Thyroid gland (tissue), 4 donors: ENCODE measurements around the gene ZCCHC4. TPM values are rescaled to one million over a fixed set of nuclear protein-coding genes. Genes with fewer than 3 reads are reported as not detected.
A peak's percentile ranks its signal among the peaks of the same experiment; 100 is the strongest.

Experiments used
- DNase-seq, 2 donors: peaks; one replicate each; pipeline ENCODE4 v3.0.0-alpha.2; 2019
- H3K27ac ChIP-seq, 3 donors: fragments of 200-600 bp; sonication (generic); 1 replicate in 2 of 3; 2 replicates in 1 of 3; pipeline ENCODE4 v1.5.1; 2016 to 2019; ENCODE audit warnings: mild to moderate bottlenecking in 1 of 3, moderate library complexity in 1 of 3
- H3K27me3 ChIP-seq: fragments of 200-600 bp; sonication (generic); one replicate; pipeline ENCODE4 v1.5.1; 2019
- H3K36me3 ChIP-seq, 2 donors: fragments of 200-600 bp; sonication (generic); one replicate each; pipeline ENCODE4 v1.5.1; 2016 to 2019
- H3K4me1 ChIP-seq, 2 donors: fragments of 200-600 bp; sonication (generic); one replicate each; pipeline ENCODE4 v1.5.1; 2017 to 2019
- H3K4me3 ChIP-seq, 3 donors: fragments of 200-600 bp; sonication (generic); replicated peaks in 1 of 3; 1 replicate in 2 of 3; 2 replicates in 1 of 3; pipeline ENCODE4 v1.5.1; 2016; ENCODE audit warnings: mild to moderate bottlenecking in 1 of 3
- H3K9me3 ChIP-seq: fragments of 200-600 bp; sonication (generic); one replicate; pipeline ENCODE4 v1.5.1; 2017
- CTCF ChIP-seq, 6 experiments: fragments of 200-600 bp in 3 of 6; fragments of 450-650 bp in 3 of 6; sonication (generic) in 3 of 6; IDR thresholded peaks; one replicate each; pipeline ENCODE4 v1.5.1; 2016 to 2019; ENCODE audit warnings: antibody characterized with exemption in 6 of 6, mild to moderate bottlenecking in 2 of 6, inconsistent platforms in 1 of 6, moderate library complexity in 1 of 6
- POLR2A ChIP-seq, 2 donors: fragments of 450-650 bp; IDR thresholded peaks; one replicate each; pipeline ENCODE4 v1.6.1; 2017; ENCODE audit warnings: antibody characterized with exemption in 2 of 2, mild to moderate bottlenecking in 2 of 2, moderate library complexity in 1 of 2
- WGBS, 2 donors: methylation state at CpG; one replicate each; pipeline ENCODE4 v1.1.5; 2017; 5-methylcytosine and 5-hydroxymethylcytosine counted together
- intact Hi-C: fragments of 100-400 bp; cut with DNase I; formaldehyde crosslinking; loops from one replicate; pipeline ENCODE4 v1.15.1; 2023
- total RNA-seq, 4 donors: library from RNA; depleted of rRNA; stranded (reverse); fragments of >200 nt; gene quantifications; one replicate each; pipeline ENCODE4 v1.2.3, GENCODE V29; 2016

ZCCHC4 gene
- 10 to 100 TPM in 3 of 4 donors, 1 to 10 TPM in 1; 9.3 to 19.5 (median 13.4) TPM for total RNA-seq

- DNase-seq, result peak; percentile 91 to 94
- intact Hi-C loops, result loop anchor here (5.0 to 10.0 kb wide), 2 partner anchors 62 to 80 kb away; partner anchors contain the start of genes ANAPC4 and PI4K2B
- H3K9me3 ChIP-seq, result no peaks in the 10 kb centered on the region
- H3K4me3 ChIP-seq, result peak within 1 kb of the TSS; percentile 12 to 60 (median 48)
- TF ChIP-seq CTCF (IDR thresholded peaks at IDR 0.05), result peak; percentile 80 to 100 (median 96)
- TF ChIP-seq POLR2A (IDR thresholded peaks at IDR 0.05), result peak in 1 of 2 donors; percentile 46
- no peaks in the 10 kb centered on the region for H3K27me3 ChIP-seq
- H3K27ac ChIP-seq, result peak within 1 kb of the TSS in 2 of 3 donors; percentile 47 to 50
- no peaks in the 10 kb centered on the region for H3K36me3 ChIP-seq
- peaks cover 5 to 7% of the 10 kb centered on the region in 2 donors for H3K4me1 ChIP-seq
- 2 to 4% methylated on average over 18 to 38 of the region's 40 CpGs for WGBS, 2 donors
Observed at GRCh38 chr4:25312496-25313200, at the start of gene ZCCHC4. TSS of gene ZCCHC4 (plus strand) at chr4:25312774. CDS start at chr4:25312810, 36 bp downstream.

GRCh38 chr4:25271866-25272265 is 40.7 kb upstream of the ZCCHC4 start:
- TF ChIP-seq CTCF (IDR thresholded peaks at IDR 0.05), result no peak
- no peak for TF ChIP-seq POLR2A (IDR thresholded peaks at IDR 0.05)
- H3K36me3 ChIP-seq, result peaks cover 1 to 6% of the 10 kb centered on the region in 2 donors
- peak overlapping the region in 1 of 3 donors; percentile 42 for H3K27ac ChIP-seq
- H3K4me3 ChIP-seq, result no peak overlapping the region
- peak; percentile 35 to 46 for DNase-seq
- no peaks in the 10 kb centered on the region for H3K9me3 ChIP-seq
- intact Hi-C loops, result no loop called here
- no peaks in the 10 kb centered on the region for H3K27me3 ChIP-seq
- no peaks in the 10 kb centered on the region for H3K4me1 ChIP-seq
- 69 to 86% methylated on average over 3 of the region's 3 CpGs for WGBS, 2 donors

GRCh38 chr4:25280210-25280609 is 32.4 kb upstream of the ZCCHC4 start:
- intact Hi-C loops, result no loop called here
- no peak overlapping the region for H3K4me3 ChIP-seq
- H3K27ac ChIP-seq, result no peak overlapping the region
- H3K9me3 ChIP-seq, result no peaks in the 10 kb centered on the region
- H3K36me3 ChIP-seq, result peaks cover 0 to 9% of the 10 kb centered on the region in 2 donors
- 69 to 74% methylated on average over 4 of the region's 4 CpGs for WGBS, 2 donors
- H3K27me3 ChIP-seq, result no peaks in the 10 kb centered on the region
- DNase-seq, result no peak
- no peak for TF ChIP-seq POLR2A (IDR thresholded peaks at IDR 0.05)
- no peak for TF ChIP-seq CTCF (IDR thresholded peaks at IDR 0.05)
- no peaks in the 10 kb centered on the region for H3K4me1 ChIP-seq

GRCh38 chr4:25283948-25284347 is 28.6 kb upstream of the ZCCHC4 start:
- no peaks in the 10 kb centered on the region for H3K9me3 ChIP-seq
- H3K36me3 ChIP-seq, result peaks cover 0 to 6% of the 10 kb centered on the region in 2 donors
- H3K27ac ChIP-seq, result no peak overlapping the region
- no peak overlapping the region for H3K4me3 ChIP-seq
- 91% methylated on average over 3 of the region's 3 CpGs for WGBS, 2 donors
- no peak for DNase-seq
- intact Hi-C loops, result no loop called here
- H3K4me1 ChIP-seq, result no peaks in the 10 kb centered on the region
- no peaks in the 10 kb centered on the region for H3K27me3 ChIP-seq
- TF ChIP-seq CTCF (IDR thresholded peaks at IDR 0.05) (no peak), POLR2A (IDR thresholded peaks at IDR 0.05) (no peak)

- DNase-seq, result no peak
- WGBS, 2 donors, result 81 to 87% methylated on average over 3 of the region's 3 CpGs
- Histone ChIP-seq H3K9me3 (no peaks in the 10 kb centered on the region), H3K4me3 (no peak overlapping the region), H3K27ac (no peak overlapping the region), H3K27me3 (no peaks in the 10 kb centered on the region), H3K36me3 (peaks cover 0 to 6% of the 10 kb centered on the region in 2 donors), H3K4me1 (no peaks in the 10 kb centered on the region)
- intact Hi-C loops, result no loop called here
- TF ChIP-seq POLR2A (IDR thresholded peaks at IDR 0.05) (no peak), CTCF (IDR thresholded peaks at IDR 0.05) (no peak)
Observed at GRCh38 chr4:25284466-25284865, 28.1 kb upstream of the ZCCHC4 start.
